Measurements from ENCODE around the gene CLIC4. TPM values are rescaled to one million over a fixed set of nuclear protein-coding genes. Genes with fewer than 3 reads are reported as not detected.
"Not testable (repeated sequence)": the region's sequence is repeated elsewhere in the genome, so short reads cannot be mapped to it uniquely, and the experiment has no call there.

The CLIC4 gene
- polyA plus RNA-seq (ENCODE audit: insufficient read length in 4 of 4), result 100 to 1,000 TPM; 168 to 230 (median 203) TPM

DNA sequence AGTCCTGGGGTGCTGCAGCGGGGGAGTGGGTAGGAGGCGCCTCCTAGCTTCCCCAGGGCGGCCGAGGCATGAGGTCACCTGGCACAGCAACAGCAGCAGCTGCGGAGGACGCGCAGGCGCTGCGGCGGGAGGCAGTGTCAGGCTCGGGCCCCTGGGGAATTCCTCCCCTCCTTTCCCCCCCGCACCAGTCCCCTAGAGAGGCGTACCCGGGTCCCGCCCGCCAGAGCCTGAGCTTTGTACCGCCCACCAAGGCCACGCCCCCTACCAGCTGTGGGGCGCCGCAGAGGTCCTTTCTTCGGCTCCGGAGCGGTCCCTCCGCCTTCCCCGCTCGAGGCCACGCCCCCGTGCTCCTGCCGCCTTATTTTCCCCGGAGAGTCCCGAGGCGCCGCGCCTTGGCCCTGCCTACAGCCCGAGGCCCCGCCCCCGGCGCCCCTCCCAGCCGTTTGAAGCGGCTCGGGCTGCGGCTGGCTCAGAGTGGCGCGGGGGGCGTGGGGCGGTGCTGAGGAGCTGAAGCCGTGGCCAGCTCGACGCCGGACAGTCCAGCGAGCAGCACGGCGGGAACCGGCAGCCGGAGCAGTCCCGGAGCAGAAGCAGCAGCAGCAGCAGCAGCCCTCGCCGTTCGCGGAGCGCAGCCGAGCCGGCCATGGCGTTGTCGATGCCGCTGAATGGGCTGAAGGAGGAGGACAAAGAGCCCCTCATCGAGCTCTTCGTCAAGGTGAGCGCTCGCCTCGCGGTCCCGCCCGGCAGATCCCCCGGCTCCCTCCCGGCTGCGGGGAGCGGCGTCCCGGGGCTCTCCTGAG, at the start of gene CLIC4:
CLIC4 (plus strand) TSS at position 537 of the 800 bp plus-strand sequence; CDS start at position 644, 107 bp downstream.
- peak; percentile 97 to 98 (median 98) for DNase-seq (ENCODE audit: low read depth in 4 of 4, low spot score in 3 of 4)

DNA sequence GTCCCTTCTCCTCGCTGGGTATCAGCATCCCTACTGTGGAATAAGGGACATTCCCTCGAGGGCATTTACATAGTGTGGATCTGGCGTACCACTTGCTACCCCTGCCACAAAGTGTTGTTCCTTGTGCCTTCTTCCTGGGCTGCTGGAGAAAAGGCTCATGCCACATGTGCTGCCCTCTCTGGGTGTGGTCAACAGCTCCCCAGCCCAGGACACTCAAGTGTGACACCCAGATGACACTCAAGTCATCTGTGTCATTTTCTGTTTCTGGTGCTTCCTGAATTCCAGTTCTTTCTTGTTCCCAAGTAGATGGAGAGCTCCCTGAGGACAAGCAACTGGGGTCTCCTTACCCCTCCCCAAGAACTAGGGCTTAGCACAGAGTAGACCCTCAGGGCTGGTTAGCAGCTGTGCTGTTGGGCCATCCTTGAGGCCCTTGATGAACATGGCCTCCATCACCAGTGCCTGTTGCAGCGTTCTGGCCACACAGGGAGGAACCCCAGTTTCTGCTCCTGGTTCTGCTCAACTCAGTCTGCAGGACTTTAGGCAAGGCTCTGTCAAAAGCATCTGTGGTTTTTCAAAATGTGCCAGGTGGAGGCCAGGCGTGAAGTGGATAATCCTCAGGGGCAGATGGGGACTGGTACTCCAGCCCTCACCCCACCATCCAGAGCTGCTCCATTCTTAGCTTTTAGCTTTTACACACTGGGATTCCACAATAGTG, 49.0 kb upstream of the CLIC4 start:
- no peak for DNase-seq (ENCODE audit: low read depth in 4 of 4, low spot score in 3 of 4)

DNA sequence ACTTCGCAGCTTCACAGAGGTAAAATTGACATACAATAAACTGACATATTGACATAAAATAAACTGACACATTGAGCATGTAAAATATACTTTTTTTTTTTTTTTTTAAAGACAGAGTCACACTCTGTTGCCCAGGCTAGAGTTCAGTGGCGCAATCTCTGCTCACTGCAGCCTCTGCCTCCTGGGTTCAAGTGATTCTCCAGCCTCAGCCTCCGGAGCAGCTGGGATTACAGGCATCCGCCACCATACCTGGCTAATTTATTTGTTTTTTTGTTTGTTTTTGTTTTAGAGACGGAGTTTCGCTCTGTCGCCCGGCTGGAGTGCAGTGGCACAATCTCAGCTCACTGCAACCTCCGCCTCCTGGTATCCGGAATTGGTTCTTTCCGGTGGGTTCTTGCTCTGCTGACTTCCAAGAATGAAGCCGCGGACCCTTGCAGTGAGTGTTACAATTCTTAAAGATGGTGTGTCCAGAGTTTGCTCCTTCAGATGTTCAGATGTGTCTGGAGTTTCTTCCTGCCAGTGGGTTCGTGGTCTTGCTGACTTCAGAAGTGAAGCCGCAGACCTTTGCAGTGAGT, 48.4 kb upstream of the CLIC4 start:
- no peak for DNase-seq (ENCODE audit: low read depth in 4 of 4, low spot score in 3 of 4)

DNA sequence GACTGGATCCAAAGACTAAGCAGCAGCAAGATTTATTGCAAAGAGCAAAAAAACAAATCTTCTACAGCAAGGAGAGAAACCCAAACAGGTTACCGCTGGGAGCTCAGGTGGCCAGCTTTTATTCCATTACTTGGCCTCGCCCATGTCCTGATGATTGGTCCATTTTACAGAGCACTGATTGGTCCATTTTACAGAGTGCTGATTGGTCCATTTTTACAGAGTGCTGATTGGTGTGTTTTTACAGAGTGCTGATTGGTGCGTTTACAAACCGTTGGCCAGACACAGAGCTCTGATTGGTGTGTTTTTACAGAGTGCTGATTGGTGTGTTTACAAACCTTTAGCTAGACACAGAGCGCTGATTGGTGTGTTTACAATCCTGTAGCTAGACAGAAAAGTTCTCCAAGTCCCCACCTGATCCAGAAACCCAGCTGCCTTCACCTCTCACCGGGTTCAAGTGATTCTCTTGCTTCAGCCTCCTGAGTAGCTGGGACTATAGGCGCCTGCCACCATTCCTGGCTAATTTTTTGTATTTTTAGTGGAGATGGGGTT, 47.7 kb upstream of the CLIC4 start:
- DNase-seq (ENCODE audit: low read depth in 4 of 4, low spot score in 3 of 4), result not testable (repeated sequence)

DNA sequence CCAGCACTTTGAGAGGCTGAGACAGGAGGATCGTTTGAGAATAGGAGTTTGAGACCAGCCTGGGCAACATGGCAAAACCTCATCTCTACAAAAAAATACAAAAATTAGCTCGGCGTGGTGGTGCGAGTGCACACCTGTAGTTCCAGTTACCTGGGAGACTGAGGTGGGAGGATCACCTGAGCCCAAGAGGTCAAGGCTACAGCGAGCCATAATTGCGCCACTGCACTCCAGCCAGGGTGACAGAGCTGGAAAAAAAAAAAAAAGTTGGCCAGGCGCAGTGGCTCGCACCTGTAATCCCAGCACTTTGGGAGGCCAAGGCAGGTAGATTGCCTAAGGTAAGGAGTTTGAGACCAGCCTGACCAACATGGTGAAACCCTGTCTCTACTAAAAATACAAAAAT, 46.9 kb upstream of the CLIC4 start:
- not testable (repeated sequence) for DNase-seq (ENCODE audit: low read depth in 4 of 4, low spot score in 3 of 4)

DNA sequence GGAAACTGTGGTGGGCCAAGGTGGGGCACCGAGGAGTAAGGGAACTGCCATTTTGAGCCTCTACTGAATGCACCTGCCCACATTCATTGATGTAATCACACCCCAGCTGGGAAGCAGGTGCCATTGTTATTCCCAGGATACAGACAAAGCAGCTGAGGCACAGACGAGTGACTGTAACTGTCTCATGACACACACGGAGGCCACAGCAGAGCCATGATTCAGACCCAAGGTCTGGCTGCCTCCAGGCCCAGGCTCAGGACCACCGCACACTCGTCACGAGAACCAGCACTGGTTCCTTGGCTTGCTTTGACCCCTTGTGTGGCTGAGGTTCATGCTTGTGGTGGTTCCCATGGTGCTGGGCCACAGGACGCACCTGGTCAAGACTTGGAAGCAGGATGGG, 45.6 kb upstream of the CLIC4 start:
- DNase-seq (ENCODE audit: low read depth in 4 of 4, low spot score in 3 of 4), result no peak

DNA sequence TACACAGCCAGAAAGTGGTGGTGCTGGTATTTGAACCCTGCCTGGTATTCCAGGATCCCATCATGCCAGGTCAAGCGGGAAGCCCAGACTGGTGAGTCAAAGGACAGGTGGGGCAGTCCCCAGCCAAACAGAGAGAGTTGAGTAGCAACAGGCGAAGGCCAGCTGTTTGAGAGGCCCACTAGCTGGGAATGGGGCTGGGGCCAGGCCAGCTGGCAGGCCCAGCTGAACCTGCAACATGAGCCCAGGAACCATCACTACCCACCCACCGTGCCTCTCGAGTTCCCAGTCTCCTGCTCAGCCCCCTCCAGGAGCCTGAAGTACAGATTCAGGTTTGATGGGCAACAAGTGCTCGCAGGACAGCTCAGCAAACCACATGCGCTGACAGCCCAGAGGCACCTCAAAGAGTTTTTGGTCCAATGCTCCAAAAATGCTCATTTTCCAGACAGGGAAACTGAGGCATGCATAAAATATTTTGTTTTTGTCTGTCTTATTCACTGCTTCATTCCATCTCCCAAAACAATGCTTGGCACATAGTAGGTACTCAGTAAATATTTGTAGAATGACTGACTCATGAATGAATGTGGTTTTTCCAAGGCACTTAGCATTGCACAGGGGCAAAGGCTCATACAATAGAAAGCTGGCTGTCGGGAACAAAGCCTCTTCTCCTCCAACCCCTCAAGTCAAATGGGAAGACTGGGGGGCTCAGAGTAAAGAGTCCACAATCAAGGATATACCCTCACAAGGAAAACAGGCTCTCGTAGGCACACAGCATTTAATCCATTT, 42.5 kb upstream of the CLIC4 start:
- DNase-seq (ENCODE audit: low read depth in 4 of 4, low spot score in 3 of 4), result no peak

DNA sequence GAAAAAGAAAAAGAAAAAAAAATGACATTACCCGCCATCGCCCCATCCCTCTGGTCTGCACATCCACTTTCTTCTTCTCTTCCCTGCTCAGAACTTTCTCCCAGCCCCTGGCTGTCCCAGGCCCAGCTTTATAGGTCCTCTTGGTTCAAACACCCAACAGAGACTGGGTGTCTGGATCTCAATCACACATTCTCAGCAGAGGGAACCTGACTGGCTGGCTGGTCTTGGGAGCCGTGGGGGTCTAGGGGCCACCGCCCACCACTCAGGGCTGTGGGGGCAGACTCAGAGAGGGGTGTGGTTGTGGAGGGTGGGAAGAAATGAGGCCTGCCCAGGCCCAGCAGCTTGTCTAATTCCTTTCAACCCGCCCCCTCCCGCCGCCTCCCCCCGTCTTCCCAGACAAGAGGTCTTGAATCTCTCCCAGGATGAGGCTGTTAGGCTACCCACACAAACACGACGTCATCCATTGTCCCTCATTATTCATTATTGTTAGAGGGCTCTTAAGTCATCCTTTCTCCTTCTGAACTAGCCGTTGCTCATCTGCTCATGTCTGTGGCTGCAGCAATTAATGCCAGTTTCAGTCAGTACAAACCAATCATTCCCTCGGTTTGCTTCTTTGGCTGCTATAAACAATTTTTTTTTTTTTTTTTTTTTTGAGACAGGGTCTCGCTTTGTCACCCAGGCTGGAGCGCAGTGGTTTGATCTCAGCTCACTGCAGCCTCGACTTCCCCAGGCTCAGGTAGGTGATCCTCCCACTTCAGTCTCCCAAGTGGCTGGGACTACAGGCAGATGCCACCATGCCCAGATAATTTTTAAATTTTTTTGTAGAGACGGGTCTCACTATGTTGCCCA, 40.6 kb upstream of the CLIC4 start:
- no peak for DNase-seq (ENCODE audit: low read depth in 4 of 4, low spot score in 3 of 4)

DNA sequence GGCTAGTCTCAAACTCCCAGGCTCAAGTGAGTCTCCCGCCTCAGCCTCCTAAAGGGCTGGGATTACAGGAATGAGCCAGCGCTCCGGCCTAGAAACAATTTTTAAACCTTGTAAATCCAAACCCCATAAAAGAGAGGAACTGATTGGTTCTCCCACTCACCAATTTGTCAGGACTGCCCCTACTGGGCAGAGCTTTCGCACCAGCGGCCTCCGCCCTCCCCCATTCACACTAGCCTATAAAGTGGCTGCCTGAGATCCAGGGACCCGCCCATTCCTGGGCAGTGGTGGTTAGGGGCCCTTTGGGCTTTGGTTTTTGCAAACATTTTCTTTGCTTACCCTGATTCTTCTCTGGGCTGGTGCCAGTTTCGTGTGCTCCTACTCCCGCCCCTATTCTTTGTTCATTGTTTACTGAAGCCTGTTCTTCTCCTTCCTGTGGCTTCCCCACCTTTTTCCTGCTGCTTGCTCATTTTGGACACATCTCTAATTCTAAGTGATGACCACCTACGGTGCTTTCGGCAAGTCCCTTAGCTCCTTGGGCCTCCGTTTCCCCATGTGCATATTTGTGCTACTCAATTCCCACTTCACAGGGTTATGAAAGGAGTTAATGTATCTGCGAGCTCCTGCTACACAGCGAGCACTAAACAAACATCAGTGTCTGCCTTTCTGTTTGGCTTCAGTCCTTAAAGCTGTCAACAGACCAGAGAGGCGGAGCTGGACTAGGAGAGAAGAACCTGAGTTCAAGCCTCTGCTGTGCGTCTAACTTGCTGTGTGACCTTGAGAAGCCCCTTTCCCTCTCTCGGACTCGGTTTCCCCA, 39.8 kb upstream of the CLIC4 start:
- DNase-seq (ENCODE audit: low read depth in 4 of 4, low spot score in 3 of 4), result peak in 2 of 4 donors; percentile 60 to 61

DNA sequence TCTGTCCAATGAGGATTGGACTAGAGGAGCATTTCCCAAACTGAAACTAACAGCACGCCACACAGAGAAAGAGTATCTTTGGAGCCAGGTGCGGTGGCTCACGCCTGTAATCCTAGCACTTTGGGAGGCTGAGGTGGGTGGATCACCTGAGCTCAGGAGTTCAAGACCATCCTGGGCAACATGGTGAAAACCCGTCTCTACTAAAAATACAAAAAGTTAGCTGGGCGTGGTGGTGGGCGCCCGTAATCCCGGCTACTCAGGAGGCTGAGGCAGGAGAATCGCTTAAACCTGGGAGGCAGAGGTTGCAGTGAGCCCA, 39.2 kb upstream of the CLIC4 start:
- not testable (repeated sequence) for DNase-seq (ENCODE audit: low read depth in 4 of 4, low spot score in 3 of 4)

DNA sequence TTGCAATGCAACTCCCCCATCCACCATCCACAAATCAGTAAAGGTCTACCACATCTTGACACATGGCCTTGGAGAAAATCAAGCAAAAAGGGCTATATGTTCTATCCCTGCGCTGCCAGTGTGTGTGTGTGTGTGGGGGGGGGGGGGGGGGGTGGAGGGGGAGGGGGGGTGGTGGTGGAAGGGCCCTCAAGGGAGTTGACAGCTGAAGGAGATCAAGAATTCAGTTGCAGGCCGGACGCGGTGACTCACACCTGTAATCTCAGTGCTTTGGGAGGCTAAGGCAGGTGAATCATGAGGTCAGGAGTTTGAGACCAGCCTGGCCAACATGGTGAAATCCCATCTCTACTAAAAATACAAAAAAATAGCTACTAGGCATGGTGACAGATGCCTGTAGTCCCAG, 37.6 kb upstream of the CLIC4 start:
- DNase-seq (ENCODE audit: low read depth in 4 of 4, low spot score in 3 of 4), result no peak

DNA sequence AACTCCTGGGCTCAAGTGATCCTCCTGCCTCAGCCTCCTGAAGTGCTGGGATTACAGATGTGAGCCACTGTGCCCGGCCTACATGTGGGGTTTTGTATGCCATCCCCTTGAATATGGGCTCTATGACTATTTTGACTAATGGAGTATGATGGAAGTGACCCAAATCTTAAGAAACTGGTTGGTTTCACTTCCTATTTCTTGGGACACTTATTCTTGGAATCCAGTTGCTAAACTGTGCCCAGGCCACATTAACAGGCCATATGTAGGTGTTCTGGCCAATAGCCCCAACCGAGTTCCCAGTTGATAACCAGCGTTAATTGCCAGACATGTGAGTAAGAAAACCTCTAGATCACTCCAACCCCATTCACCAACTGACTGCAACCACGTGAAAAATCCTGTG, 36.3 kb upstream of the CLIC4 start:
- DNase-seq (ENCODE audit: low read depth in 4 of 4, low spot score in 3 of 4), result no peak

DNA sequence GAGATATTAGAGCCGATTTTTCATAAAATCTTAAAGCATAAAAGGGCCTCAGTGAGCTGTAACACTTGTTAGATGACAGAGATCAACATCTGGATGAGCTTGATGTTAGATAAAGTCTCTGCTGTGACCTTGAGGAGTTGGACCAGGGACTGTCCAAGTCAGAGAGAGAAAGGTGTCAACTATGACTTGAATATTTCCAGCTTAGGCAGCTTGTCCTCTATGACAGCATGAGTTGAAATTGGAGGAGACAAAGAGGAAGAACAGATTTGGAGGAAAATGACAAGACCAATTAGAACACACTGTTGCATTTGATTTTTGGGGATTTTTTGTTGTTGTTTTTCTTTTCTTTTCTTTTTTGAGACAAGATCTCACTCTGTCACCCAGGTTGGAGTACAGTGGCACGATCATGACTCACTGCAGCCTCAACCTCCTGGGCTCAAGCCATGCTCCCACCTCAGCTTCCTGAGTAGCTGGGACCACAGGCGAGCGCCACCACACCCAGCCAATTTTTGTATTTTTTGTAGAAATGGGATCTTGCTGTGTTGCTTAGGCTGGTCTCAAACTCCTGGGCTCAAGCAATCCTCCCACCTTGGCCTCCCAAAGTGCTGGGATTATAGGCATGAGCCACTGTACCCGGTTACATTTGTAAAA, 35.3 kb upstream of the CLIC4 start:
- DNase-seq (ENCODE audit: low read depth in 4 of 4, low spot score in 3 of 4), result no peak

DNA sequence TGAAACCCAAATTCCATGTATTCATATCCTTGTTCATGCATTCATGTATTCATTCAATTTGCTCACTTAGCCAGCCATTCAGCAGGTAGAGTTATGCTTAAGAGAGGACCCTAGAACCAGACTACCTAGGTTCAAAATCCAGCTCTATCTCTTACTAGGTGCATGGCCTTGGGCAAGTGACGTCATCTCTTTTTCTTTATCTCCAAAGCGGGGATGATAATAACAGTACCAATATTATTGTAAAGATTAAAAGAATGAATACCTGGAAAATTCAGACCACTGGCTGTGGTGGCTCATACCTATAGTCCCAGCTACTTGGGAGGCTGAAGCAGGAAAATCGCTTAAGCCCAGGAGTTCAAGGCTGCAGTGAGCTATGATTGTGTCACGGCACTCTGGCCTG, 33.9 kb upstream of the CLIC4 start:
- DNase-seq (ENCODE audit: low read depth in 4 of 4, low spot score in 3 of 4), result no peak

DNA sequence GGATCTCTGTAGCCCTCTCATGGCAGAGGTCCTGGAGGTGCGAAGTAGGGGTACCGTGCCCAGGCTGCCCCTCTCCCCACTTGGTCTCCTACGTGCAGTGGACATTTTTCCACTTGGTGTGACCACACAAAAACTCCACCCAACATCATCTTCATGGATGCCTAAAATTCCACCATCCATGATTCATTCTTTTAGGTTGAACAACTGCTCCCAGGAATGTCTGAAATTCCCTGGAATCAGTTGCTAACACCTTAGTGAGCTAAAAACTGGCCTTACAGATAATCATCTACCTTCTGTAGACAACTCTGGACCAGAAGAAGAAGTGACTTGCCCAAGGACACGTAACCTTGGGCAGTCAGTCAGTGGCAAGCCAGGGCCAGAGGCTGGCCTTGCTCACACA, 32.1 kb upstream of the CLIC4 start:
- no peak for DNase-seq (ENCODE audit: low read depth in 4 of 4, low spot score in 3 of 4)

DNA sequence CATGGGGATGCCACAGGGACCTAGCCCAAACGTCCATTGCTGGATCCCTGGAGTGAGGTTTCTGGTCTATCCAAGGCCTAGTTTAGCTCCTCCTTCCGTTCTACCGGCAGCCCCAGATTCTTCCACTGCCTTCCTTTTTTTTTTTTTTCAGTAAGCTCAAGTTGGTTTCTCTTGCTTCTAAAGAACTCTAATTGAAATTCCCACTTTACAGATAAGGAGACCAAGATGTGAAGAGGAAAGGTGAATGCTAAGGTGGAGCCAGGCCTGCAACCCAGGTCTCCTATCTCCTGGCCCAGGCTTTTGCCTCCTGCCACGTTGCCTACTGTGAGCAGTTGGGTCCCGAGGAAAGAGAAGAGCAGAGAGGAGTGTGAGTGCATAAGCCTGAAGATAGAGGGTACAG, 31.5 kb upstream of the CLIC4 start:
- DNase-seq (ENCODE audit: low read depth in 4 of 4, low spot score in 3 of 4), result no peak

DNA sequence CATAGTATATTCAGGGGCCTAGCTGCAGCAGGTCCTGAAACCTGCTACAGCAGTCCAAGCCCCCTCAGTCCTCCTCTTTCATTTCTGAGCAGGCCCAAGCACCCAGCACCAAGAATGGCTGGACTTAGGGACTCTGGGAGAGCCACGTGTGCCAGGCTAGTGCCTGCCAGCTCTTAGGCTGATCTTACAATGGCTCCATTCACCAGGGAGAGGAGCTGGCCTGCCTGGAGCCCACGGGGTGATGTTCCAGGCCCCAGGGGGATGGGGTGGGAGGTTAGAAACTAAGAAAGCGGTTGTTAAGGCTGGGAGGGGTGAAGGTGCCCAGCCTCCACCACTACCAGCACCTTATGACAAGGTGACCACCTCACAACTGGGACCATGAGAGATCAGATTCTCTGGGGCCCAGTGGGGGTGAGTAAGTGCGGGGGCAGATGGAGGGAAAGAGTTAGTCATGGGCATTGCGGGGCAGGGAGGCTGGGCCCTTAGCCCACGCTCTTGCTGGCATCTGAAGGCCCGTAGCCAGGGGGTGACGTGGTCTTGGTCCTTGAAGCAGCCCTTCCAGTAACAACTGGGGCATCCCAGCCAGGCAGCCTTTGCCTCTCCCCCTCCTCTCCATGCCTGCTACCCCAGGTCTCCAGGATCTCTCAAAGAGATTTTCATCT, 30.3 kb upstream of the CLIC4 start:
- DNase-seq (ENCODE audit: low read depth in 4 of 4, low spot score in 3 of 4), result no peak

DNA sequence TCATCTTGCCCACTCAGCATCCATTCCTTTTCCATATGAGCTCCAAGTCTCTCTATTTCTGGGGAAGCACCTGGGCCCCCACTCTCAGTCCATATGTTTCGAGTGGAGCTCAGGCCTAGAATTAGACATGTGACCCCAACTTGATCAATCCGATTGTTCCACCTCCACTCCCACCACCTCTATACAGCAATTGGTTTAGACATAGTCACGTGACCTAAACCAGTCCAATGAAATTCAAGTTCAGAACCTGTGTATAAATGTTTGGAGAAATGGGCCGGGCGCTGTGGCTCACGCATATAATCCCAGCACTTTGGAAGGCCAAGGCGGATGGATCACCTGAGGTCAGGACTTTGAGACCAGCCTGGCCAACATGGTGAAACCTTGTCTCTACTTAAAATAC, 29.6 kb upstream of the CLIC4 start:
- no peak for DNase-seq (ENCODE audit: low read depth in 4 of 4, low spot score in 3 of 4)

Measured in left renal pelvis (tissue), 4 donors.